ENCODE results near the gene NKTR.

NKTR gene

DNA sequence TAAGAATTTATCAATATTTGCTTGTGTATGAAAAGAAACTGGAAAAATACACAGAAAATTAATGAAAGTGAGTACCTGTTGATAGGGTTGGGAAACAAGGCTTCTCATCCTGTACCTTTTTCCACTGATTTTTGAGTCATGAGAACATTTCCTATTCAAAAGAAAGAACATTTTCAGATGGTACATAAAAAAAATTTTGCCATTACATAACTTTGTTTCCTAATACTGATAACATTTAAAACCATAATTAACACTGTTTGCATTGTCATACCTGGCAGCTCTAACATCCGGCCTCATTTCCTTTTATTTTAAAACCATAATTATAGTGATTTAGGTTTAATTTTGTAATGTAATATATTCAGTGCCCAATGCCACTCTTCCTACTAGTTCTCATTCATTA, 11.7 kb downstream of the NKTR start:
- H3K27ac Mint-ChIP-seq, result peak overlapping the region; percentile 70
- H3K4me3 Mint-ChIP-seq, result no peak overlapping the region
- no peaks in the 10 kb centered on the region for H3K27me3 Mint-ChIP-seq
- peaks cover 66% of the 10 kb centered on the region for H3K4me1 Mint-ChIP-seq (ENCODE audit: low read depth)
- H3K36me3 Mint-ChIP-seq, result no peaks in the 10 kb centered on the region
- no peaks in the 10 kb centered on the region for H3K9me3 Mint-ChIP-seq (ENCODE audit: low read depth)

DNA sequence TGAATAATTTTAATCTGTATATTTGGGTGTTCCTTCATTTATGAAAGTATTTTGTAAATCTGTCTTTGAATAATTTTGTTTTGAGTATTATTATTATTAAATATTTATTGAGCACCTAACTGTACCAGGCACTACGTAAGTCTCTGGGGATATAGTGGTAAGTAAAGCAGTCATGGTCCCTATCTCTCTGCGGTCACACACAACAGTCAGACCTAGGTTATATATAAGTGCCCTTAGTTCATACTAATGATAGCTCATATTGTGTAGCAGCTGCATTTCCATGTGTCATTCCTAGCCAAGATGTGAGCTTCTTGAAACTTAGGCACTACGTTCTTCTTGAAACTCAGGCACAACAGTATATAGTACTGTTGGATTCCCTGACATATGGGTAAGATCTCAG, 12.4 kb downstream of the NKTR start:
- no peak overlapping the region for H3K4me3 Mint-ChIP-seq
- peak overlapping the region; percentile 0 for H3K27ac Mint-ChIP-seq
- H3K4me1 Mint-ChIP-seq (ENCODE audit: low read depth), result peaks cover 63% of the 10 kb centered on the region
- H3K36me3 Mint-ChIP-seq, result no peaks in the 10 kb centered on the region
- H3K9me3 Mint-ChIP-seq (ENCODE audit: low read depth), result no peaks in the 10 kb centered on the region
- H3K27me3 Mint-ChIP-seq, result no peaks in the 10 kb centered on the region

DNA sequence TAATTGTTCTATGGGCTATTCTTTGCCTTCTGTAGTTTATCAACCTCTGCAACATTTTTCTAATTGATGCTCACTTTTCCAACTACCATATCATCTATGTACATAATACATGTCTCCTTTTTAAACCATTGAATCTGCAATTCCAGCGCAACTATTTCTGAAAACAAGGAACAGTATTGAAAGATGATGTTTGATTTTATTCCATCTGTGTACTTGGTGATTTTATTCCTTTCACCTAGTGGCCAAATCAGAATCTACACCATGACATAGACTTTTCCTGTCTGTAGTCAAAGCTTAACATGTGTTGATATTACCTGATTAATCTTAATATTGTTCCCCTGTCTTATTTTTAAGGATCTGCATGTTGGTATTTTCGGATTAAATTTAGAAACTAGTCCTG, 13.0 kb downstream of the NKTR start:
- peaks cover 62% of the 10 kb centered on the region for H3K4me1 Mint-ChIP-seq (ENCODE audit: low read depth)
- no peak overlapping the region for H3K4me3 Mint-ChIP-seq
- no peaks in the 10 kb centered on the region for H3K36me3 Mint-ChIP-seq
- peak overlapping the region; percentile 0 for H3K27ac Mint-ChIP-seq
- H3K9me3 Mint-ChIP-seq (ENCODE audit: low read depth), result no peaks in the 10 kb centered on the region
- no peaks in the 10 kb centered on the region for H3K27me3 Mint-ChIP-seq

DNA sequence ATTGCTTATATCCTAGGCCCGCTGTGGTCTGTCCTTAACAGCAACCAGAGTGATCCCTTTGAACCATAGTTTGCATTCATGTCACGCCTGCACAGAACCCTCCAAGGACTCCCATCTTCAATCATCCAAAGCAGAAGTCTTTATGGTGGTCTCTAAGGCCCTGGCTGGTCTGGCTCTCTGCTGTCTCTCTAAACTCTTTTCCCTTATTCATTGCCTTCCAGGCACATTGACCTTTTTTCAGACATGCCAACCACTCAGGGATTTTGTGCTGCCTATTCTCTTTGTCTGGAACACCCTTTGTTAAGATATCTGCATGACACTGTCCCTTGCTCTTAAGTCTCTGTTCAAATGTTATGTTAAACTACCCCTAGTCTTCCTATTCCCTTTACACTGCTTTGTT, 31.1 kb downstream of the NKTR start:
- Mint-ChIP-seq H3K36me3 (peaks cover 5% of the 10 kb centered on the region), H3K4me3 (no peak overlapping the region), H3K27ac (no peak overlapping the region), H3K4me1 (ENCODE audit: low read depth) (peaks cover 5% of the 10 kb centered on the region), H3K27me3 (no peaks in the 10 kb centered on the region), H3K9me3 (ENCODE audit: low read depth) (no peaks in the 10 kb centered on the region)

DNA sequence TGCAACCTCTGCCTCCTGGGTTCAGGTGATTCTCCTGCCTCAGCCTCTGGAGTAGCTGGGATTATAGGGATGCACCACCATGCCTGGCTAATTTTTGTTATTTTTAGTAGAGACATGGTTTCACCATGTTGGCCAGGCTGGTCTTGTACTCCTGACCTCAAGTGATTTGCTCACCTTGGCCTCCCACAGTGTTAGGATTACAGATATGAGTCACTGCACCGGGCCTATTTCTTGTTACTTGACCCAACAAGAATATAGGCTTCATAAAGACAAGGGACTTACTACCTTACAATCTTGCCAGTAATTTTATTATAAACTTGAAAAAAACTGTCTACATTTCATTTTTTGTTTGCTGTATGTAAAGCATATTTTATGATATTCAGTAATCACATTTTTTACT, 31.7 kb downstream of the NKTR start:
- peaks cover 4% of the 10 kb centered on the region for H3K4me1 Mint-ChIP-seq (ENCODE audit: low read depth)
- no peaks in the 10 kb centered on the region for H3K9me3 Mint-ChIP-seq (ENCODE audit: low read depth)
- H3K27me3 Mint-ChIP-seq, result no peaks in the 10 kb centered on the region
- H3K27ac Mint-ChIP-seq, result no peak overlapping the region
- H3K4me3 Mint-ChIP-seq, result no peak overlapping the region
- peaks cover 5% of the 10 kb centered on the region for H3K36me3 Mint-ChIP-seq

DNA sequence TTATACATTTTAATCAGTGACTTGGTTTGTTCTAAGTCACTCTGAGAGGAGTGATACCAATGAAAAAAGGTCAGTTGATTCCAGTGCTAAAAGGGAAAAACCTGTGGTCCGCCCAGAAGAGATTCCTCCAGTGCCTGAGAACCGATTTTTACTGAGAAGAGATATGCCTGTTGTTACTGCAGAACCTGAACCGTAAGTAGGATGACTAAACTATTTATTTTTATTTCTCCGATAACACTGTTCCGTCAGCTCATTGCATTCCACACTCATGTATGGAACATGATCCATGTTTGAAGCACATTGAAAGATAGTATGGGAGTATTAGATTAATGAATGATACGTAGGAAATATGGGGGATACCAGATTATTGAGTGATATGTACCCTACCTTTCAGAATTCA, 33.1 kb downstream of the NKTR start:
- Mint-ChIP-seq H3K9me3 (ENCODE audit: low read depth) (no peaks in the 10 kb centered on the region), H3K36me3 (peaks cover 2% of the 10 kb centered on the region), H3K4me1 (ENCODE audit: low read depth) (peaks cover 3% of the 10 kb centered on the region), H3K27me3 (no peaks in the 10 kb centered on the region), H3K27ac (peak overlapping the region; percentile 0), H3K4me3 (no peak overlapping the region)

DNA sequence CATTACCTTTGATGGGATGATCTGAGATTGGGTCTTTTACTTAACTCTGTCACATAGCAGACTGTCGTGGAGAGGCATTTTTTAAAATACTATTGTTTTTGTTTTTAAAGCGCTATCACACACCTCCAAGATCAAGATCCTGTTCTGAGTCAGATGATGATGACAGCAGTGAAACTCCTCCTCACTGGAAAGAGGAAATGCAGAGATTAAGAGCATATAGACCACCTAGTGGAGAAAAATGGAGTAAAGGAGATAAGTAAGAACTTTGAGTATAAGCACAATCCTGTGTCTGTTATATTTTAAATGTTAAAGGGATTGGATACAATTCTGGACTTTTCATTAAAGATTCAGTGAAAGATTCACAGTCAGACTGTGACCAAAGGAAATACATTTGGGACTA, 34.6 kb downstream of the NKTR start:
- Mint-ChIP-seq H3K4me1 (ENCODE audit: low read depth) (peaks cover 3% of the 10 kb centered on the region), H3K9me3 (ENCODE audit: low read depth) (no peaks in the 10 kb centered on the region), H3K36me3 (peaks cover 6% of the 10 kb centered on the region), H3K27ac (peak overlapping the region; percentile 68), H3K27me3 (no peaks in the 10 kb centered on the region), H3K4me3 (no peak overlapping the region)

DNA sequence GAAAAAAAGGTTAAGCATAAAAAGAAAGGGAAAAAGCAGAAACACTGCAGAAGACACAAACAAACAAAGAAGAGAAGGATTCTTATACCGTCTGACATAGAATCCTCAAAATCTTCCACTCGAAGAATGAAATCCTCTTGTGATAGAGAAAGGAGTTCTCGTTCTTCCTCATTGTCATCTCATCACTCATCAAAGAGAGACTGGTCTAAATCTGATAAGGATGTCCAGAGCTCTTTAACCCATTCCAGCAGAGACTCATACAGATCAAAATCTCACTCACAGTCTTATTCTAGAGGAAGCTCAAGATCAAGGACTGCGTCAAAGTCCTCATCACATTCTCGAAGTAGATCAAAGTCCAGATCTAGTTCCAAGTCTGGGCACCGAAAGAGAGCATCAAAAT, 36.5 kb downstream of the NKTR start:
- H3K27ac Mint-ChIP-seq, result no peak overlapping the region
- no peaks in the 10 kb centered on the region for H3K9me3 Mint-ChIP-seq (ENCODE audit: low read depth)
- no peak overlapping the region for H3K4me3 Mint-ChIP-seq
- peaks cover 6% of the 10 kb centered on the region for H3K36me3 Mint-ChIP-seq
- peaks cover 10% of the 10 kb centered on the region for H3K4me1 Mint-ChIP-seq (ENCODE audit: low read depth)
- H3K27me3 Mint-ChIP-seq, result no peaks in the 10 kb centered on the region

DNA sequence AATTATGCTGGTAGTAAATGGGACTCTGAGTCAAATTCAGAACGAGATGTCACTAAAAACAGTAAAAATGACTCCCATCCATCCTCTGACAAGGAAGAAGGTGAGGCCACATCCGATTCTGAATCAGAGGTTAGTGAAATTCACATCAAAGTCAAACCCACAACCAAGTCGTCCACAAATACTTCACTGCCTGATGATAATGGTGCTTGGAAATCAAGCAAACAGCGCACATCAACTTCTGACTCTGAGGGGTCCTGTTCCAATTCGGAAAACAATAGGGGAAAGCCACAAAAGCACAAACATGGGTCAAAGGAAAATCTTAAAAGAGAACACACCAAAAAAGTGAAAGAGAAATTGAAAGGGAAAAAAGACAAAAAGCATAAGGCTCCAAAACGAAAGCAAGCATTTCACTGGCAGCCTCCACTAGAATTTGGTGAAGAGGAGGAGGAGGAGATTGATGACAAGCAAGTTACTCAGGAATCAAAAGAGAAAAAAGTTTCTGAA, 37.9 kb downstream of the NKTR start:
- no peaks in the 10 kb centered on the region for H3K9me3 Mint-ChIP-seq (ENCODE audit: low read depth)
- H3K4me3 Mint-ChIP-seq, result no peak overlapping the region
- H3K27ac Mint-ChIP-seq, result no peak overlapping the region
- peaks cover 6% of the 10 kb centered on the region for H3K36me3 Mint-ChIP-seq
- no peaks in the 10 kb centered on the region for H3K27me3 Mint-ChIP-seq
- peaks cover 10% of the 10 kb centered on the region for H3K4me1 Mint-ChIP-seq (ENCODE audit: low read depth)

DNA sequence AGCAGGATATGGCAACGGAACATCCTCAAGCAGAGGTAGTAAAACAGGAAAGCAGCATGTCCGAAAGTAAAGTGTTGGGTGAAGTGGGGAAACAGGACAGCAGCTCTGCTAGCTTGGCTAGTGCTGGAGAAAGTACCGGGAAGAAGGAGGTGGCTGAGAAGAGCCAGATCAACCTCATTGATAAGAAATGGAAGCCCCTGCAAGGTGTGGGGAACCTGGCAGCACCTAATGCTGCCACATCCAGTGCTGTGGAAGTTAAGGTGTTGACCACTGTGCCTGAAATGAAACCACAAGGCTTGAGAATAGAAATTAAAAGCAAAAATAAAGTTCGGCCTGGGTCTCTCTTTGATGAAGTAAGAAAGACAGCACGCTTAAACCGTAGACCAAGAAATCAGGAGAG, 38.7 kb downstream of the NKTR start:
- Mint-ChIP-seq H3K36me3 (peaks cover 6% of the 10 kb centered on the region), H3K27ac (no peak overlapping the region), H3K9me3 (ENCODE audit: low read depth) (no peaks in the 10 kb centered on the region), H3K4me1 (ENCODE audit: low read depth) (peaks cover 10% of the 10 kb centered on the region), H3K27me3 (no peaks in the 10 kb centered on the region), H3K4me3 (no peak overlapping the region)

DNA sequence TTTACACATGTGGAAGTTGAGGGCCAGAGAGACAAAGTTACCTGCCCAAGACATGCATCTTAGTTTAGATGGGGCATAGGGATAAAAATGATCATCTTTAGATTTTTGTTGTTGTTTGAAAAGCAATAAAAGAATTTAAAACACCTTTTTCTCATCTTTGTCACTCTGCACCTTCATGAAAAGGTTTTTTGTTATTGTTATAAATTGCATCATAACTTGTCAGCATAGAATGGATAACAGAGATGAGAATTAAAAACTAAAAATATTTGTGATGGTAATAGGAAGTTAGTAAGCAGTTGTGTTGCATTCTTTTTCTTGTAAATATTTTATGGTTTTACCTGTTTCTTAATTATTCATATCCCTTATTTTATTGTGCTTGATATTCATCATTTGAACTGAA, 39.6 kb downstream of the NKTR start:
- peaks cover 10% of the 10 kb centered on the region for H3K4me1 Mint-ChIP-seq (ENCODE audit: low read depth)
- H3K4me3 Mint-ChIP-seq, result no peak overlapping the region
- no peaks in the 10 kb centered on the region for H3K9me3 Mint-ChIP-seq (ENCODE audit: low read depth)
- peaks cover 10% of the 10 kb centered on the region for H3K36me3 Mint-ChIP-seq
- H3K27me3 Mint-ChIP-seq, result no peaks in the 10 kb centered on the region
- H3K27ac Mint-ChIP-seq, result no peak overlapping the region

DNA sequence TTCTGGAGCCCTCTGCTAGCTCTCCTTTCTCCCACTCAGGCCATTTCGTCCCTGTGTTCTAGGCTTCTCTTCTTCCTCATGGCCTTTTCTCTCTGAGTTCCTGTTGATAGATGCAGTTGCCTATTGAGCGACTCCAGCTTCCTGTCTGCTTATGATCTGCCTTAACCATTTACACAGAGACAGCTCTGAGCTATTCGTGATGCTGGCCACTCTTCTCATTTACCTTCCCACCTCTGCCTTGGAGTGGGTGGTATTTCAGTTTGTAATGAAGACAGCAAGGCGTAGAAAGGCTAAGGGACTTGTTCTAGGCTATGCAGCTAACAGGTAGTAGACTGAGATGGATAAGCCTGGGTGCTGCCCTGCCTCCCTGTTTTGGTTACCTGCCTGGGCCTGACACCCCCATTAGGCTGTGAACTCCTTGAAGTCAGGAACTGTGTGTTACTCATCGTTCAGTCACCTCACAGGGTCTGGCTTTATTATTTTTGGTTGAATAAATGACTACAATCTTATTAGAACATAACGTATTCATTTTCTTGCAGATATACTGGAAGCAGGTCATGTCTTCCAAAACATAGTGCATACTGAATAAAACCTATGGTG, 40.4 kb downstream of the NKTR start:
- Mint-ChIP-seq H3K4me3 (peak overlapping the region; percentile 41), H3K4me1 (ENCODE audit: low read depth) (peaks cover 9% of the 10 kb centered on the region), H3K27me3 (no peaks in the 10 kb centered on the region), H3K9me3 (ENCODE audit: low read depth) (no peaks in the 10 kb centered on the region), H3K36me3 (peaks cover 9% of the 10 kb centered on the region), H3K27ac (peak overlapping the region; percentile 83)

DNA sequence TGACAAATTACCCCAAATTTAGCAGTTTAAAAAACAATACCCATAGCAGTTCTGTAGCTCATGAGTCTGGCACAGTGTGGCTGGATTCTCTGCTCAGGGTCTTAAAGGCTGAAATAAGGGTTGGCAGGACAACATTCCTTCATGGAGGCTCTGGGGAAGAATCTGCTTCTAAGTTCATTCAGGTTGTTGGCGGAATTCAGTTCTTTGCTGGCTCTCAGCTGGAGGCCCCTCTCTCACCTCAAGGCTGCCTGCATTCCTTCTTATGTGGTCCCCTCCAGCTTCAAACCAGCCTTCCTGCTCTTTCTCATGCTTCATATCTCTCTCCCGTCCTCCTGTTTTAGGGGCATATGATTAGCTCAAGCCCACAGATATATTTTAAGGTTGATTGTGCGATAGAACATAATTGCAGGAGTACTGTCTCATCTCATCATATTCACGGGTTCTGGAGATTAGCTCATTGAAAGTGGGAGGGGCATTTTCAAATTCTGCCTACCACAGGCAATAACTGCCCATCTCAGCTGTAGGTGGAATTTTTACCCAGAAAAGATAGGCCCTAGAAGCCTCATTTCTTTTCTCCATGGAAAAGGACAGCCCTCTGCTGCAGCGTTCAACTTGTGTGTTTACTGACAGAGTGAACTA, 47.5 kb downstream of the NKTR start:
- Mint-ChIP-seq H3K36me3 (peaks cover 8% of the 10 kb centered on the region), H3K27ac (peak overlapping the region; percentile 83), H3K9me3 (ENCODE audit: low read depth) (no peaks in the 10 kb centered on the region), H3K4me1 (ENCODE audit: low read depth) (peaks cover 9% of the 10 kb centered on the region), H3K4me3 (no peak overlapping the region), H3K27me3 (no peaks in the 10 kb centered on the region)

DNA sequence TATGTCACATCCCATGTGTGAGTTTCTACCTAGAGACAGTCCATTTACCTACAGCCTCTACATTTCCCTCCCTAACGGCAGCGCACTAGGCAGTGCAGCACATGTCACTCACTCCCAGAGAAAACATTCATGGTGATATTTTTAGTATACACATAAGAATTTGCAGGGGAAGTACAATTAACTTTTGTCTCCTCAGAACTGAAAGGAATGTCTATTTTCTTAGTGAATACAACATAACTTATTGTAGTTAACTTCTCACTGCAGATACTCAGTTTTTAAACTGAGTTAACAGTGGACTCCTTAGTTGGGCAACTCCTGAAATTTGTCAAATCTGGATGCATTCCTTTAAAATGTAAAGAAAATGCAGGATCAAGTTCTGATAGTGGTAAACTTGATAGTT, 48.5 kb downstream of the NKTR start:
- peaks cover 8% of the 10 kb centered on the region for H3K36me3 Mint-ChIP-seq
- no peaks in the 10 kb centered on the region for H3K9me3 Mint-ChIP-seq (ENCODE audit: low read depth)
- H3K27ac Mint-ChIP-seq, result peak overlapping the region; percentile 0
- H3K4me3 Mint-ChIP-seq, result no peak overlapping the region
- H3K4me1 Mint-ChIP-seq (ENCODE audit: low read depth), result peaks cover 14% of the 10 kb centered on the region
- H3K27me3 Mint-ChIP-seq, result no peaks in the 10 kb centered on the region

DNA sequence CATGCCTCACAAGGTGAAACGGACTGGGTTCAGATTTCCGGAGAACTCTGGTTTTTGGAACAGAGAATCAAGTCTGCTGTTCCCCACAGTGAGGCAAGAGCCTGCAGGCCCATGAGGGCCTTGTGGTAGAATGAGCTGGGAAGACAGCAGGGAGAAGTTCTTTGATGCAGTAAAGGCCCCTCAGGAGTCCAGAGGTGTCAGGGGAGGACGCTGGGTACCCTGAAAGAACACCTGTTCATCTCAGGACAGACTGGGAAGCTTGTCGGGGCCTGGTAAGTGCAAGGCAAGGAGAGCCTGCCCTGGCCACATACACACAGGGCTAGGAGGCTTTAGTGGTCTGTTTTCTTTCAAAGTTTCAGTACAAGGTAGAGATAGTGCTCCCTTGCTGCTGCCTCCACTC, 49.3 kb downstream of the NKTR start:
- no peak overlapping the region for H3K4me3 Mint-ChIP-seq
- H3K4me1 Mint-ChIP-seq (ENCODE audit: low read depth), result peaks cover 12% of the 10 kb centered on the region
- no peak overlapping the region for H3K27ac Mint-ChIP-seq
- no peaks in the 10 kb centered on the region for H3K9me3 Mint-ChIP-seq (ENCODE audit: low read depth)
- peaks cover 4% of the 10 kb centered on the region for H3K36me3 Mint-ChIP-seq
- H3K27me3 Mint-ChIP-seq, result no peaks in the 10 kb centered on the region
